Glomerular visceral epithelial cell (primary cell): ENCODE data around the gene NINL.
"Not testable (repeated sequence)": the region's sequence is repeated elsewhere in the genome, so short reads cannot be mapped to it uniquely, and the experiment has no call there.

Source experiments
- DNase-seq: peaks from one replicate; pipeline ENCODE4 v3.0.0-alpha.2; 2016; ENCODE audit errors: extremely low spot score

Gene NINL

DNA sequence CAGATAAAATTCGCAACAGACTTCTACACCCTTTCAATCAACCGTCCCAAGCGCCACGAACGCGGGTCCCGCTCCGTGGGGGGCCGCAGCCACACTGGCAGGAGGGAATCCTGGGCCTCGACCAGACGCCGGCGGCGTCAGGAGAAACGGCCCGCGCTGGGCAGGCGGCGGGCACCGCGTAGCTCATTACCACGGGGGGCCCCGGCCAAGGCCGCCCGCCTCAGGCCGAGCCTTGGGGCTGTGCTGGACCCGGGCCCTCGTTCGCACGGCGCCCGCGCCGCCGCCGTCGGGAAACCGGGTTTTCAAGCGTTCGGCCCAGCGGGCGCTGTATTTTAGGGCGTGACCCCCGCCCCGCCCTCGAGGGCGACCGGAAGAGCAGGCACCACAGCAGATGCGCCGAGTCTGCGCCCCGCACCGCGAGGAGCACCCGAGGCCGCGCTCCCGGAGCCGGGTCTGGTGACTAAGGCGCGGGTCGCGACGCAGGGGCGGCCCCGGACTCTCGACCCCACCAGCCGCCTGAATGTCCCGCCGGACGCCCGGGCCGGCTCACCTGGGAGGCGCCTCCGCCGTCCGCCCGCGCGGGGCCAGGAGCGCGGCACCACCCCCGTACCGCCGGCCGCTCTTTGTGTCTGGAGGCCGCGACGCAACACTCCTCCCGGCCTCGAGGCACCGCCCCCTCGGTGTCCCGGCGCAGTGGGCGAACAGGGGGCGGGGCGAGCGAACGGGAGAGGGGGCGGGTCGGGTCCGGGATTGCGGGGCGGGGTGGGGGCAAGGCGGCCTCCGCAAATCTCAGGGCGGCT, at the start of gene NINL:
Gene NINL, minus strand, starts transcription at position 627 of the 800 bp plus-strand sequence. CDS start 58,944 bp downstream, outside the sequence.
- peak; percentile 77 for DNase-seq

DNA sequence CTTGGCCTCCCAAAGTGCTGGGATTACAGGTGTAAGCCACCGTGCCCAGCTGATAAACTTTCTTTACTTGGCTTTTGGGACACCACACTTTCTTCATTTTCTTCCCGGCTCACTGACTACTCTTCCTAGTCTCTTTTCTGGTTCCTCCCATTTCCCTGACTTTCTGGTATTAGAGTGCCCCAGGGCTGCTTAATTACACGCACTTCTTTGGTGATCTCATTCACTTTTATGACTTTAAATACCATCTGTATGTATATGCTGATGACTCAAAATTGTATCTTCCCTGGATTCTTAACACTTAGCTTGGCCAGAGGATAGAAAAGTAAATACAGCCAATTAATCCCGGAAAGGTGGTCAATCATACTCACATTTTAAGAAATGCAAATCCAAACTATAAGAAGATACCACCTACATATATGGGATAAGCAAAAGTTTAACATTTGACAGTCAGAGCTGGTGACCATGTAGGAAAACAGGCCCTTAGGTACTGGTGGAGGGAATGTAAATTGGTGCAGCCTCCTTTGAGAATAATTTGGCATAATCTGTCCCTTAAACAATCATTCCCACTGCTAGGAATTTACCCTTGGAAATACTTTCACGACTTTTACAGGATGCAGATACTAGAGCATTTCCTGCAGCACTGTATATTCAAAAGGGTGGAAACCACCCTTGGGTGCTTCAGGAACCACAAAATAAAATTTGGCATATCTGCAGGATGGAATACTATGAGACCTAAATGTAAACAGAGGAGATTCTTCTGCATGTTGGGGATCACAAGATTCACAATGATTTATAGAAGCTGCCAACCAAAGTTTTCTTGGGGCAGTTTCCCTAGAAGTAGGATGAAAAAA, 47.8 kb upstream of the NINL start:
- no peak for DNase-seq

DNA sequence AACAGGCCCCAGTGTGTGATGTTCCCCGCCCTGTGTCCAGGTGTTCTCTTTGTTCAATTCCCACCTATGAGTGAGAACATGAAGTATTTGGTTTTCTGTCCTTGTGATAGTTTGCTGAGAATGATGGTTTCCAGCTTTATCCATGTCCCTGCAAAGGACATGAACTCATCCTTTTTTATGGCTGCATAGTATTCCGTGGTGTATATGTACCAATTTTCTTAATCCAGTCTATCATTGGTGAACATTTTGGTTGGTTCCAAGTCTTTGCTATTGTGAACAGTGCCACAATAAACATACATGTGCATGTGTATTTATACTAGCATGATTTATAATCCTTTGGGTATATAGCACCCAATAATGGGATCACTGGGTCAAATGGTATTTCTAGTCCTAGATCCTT, 45.3 kb upstream of the NINL start:
- DNase-seq: not testable (repeated sequence)

DNA sequence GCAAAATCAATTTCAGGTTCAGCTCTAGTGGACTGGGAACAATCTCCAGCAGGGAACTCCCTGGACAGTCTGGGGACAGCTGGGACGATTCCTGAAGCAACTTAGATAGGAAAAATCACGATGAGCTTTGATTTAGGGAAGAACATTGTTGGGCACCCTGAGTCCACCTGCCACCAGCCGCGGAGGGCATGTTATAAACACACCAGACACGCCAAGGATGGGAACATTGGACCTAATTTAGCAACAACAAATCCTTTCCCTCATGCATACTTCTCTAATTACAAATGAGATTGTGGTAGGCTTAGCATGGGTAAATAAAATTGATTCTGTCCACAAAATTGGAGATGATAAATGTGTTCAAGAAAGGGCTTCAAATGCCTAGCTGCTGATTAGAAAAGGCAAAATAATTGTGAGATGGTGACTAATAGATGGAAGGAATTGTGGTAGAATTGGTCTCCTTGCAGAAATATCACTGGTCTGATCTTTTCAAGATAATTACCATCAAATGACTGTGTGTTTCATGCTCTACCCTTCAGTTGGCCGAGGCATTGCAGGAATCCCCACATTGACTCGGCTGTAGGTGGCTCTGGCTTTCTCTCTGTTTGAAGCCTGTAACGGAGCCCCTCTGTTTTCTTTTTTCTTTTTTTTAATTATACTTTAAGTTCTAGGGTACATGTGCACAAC, 44.6 kb upstream of the NINL start:
- no peak for DNase-seq

DNA sequence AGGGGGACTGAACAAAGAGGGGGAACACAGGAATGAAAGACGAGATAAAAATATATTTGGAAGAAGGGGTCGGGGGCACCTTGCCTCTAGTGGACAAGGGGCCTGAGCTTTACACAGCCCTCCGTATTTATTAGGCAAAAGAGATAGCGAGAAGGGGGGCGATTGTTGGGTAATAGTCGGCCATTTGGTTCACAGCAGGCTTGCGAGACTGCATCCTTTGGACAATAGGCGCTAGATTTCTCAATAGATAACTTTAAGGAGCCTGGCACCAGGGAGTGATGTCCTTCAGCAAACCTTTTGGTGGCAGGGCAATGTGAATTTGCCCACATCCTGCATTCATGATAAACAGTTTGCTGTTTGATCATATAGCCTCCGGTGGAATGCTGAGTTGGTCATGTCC, 41.4 kb upstream of the NINL start:
- DNase-seq: no peak

DNA sequence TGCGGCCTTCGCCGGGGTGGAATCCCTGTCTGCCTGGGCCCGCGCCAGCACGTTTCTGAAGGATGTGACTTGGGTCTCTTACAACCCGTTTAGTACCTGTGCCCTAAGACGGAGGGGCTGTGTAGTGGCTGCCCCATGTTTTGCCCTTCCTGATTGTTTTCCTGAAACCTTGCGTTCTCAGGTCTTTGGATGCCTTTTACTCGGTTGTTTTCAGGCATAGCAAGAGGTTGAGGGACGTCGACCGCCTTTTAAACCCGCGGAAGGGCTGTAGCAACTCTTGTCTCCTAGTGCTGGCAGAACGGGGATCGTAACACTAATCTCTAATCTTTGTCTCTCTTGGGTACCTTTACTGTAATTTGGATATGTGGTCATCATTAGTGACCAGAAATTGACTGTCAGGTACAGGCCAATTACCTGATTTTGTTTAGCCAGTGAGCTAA, 39.2 kb upstream of the NINL start:
- no peak for DNase-seq

DNA sequence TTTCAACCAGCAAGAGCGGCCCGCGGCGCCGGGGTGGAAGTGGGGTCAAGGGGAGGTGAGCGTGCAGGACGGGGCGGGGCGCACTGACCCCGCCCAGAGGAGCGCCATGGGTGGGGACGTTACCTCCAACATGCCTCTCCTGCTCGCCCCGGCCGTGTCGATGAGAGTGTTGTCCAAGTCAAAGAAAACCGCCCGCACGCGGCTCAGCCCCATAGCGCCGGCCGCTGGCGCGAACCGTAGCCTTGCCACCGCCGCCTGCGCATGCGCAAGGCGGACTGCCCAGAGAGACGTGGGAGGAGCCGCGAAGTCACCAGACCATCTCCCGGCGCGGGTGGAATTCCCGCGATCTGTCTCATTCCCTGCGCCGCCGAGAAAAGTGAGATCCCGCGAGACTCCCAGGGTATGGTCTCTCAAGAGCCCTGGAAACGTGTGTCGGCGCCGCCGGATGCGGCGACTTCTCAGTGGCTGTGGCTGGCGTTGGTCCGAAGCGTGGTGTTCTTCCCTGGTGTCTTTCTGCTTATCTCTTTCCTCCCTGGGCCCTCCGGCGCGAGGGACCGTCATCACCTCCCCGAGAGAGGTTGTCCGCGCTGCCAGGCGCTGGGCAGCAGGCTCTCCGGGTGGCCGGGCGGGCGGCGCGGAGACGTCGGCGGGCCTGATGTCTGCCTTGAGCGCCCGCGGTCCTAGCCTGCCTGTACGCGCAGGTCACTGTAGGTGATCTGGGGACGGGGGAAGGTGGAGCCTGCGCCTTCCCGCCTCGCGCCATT, 38.6 kb upstream of the NINL start, which contains the start of gene NANP:
Gene NANP, minus strand, starts transcription at position 279 of the 764 bp plus-strand sequence. Its CDS starts 66 bp downstream, at position 213.
- DNase-seq: peak; percentile 99

DNA sequence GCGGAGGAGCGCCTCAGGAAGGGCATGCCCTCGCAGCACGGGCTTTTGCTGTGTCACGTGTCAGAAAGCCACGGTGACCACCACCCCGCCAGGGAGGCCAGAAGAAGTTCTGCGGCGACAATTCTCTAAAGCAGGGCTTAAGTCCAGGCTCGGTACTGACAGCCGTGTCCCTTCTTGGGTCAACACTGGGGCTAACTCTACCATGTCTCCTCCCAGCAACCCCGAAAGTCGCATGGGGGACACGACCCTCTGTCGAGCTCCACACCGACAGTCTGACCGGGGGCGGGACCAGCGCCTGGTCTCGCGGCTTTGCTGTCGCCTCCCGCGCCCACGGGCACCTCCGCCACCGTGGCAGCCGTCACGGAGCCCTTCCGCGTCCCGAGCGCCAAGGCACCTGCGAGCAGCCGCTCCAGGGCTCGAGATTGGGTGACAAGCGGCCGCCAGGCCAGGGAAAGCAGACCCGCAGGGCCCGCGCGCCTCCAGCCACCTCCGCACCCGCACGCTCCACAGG, 37.9 kb upstream of the NINL start:
- peak; percentile 51 for DNase-seq

DNA sequence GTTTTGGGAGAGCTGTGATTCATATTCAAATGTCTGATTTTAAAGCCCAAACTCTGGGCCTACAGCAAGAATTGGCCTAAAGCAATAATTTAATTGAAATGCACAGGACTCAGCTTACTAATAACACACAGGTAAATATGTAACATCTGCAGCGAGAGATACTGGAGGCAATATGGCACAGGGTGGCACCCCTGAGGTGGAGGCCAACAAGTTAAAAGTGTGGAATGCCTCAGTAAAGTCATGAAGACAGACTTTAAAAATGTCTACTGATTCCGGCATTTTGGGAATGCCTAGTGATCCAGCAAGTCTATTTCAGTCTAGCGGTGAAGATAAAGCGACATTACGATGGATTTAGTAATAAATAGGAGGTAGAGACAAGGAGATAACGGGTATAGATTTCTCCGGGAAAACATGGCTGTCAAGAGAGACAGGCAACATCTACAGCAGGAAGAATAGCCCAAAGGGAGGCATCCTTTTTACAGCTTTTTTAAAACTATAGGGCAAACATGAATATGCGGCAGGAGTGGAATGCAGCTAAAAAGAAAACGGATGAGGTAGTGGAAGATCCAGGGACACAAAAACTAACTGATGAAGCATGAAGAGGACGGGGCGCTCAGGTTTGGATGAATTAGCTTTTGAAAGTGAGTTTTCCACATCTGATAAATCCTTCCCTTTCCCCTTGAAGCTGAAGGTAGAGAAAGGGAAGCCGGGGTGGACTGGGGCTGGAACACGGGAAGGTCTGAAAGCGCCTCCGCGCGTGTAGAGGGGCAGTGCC, 37.3 kb upstream of the NINL start:
- DNase-seq: no peak

DNA sequence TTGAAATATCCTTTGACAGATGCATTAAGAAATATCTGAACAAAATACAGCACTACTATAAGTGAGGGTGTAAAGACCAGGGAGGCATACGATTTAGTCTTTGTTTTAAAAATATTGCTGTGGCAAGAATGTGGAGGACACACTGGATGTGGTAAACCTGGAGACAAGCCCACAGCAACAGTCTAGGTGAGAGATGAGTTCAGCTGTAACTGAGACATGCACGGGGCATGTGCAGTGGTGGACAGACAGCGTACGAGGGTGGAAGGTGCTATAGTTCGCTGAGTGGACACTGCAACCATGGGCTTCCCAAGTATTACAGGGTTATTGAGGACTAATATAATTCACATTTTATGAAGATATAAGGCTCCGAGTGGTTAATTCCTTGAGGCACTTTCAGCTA, 36.7 kb upstream of the NINL start:
- peak; percentile 13 for DNase-seq

DNA sequence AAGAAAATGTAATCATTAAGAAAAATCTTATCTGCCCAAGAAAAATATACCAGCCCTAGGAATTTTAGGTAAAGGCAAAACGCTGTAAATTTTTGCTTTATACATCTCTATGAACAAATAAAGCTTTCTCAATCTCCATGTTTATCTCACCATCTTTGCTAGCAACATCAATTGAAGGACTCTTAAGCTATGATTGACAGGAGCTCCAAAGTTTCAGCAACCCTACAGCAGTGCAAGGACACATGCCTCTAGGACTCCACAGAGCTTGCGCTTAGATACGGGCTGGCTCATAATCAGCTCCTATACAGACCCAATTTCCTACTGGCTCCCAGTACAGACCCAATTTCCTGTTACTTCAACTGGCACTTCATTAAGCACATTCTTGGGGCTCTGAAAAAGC, 34.2 kb upstream of the NINL start:
- DNase-seq: no peak

DNA sequence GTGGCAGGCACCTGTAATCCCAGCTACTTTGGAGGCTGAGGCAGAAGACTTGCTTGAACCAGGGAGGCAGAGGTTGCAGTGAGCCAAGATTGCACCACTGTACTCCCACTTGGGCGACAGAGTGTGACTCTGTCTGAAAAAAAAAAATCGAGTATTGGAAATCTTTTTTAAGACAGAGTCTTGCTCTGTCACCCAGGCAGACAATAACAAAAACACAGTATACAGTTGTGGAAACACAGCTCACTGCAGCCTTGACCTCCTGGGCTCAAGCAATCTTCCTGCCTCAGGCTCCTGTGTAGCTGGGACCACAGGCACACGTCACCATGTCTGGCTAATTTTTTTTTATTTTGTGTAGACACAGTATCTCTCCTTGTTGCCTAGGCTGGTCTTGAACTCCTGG, 23.4 kb upstream of the NINL start:
- peak; percentile 38 for DNase-seq

DNA sequence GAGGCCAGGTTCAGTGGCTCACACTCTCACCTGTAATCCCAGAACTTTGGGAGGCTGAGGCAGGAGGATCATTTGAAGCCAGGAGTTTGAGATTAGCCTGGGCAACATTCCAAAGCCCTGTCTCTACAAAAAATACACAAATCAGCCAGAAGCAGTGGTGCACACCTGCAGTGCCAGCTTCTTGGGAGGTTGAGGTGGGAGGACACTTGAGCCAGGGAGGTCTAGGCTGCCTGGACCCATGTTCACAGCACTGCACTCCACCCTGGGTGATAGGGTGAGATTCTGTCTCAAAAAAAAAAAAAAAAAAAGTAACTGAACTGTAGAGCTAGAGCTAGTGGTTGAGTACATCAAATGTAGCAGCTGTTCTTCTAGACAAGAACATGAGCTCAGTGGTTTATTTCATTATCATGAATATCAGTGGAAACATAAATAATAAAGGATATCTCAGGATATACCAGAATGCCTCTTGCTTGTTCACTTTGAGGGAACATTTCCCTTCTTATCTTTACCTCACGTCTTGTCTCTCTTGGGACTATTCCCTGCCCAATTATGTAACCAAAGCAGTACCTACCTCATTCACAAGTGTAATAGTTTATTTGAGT, 20.9 kb upstream of the NINL start:
- DNase-seq: no peak

DNA sequence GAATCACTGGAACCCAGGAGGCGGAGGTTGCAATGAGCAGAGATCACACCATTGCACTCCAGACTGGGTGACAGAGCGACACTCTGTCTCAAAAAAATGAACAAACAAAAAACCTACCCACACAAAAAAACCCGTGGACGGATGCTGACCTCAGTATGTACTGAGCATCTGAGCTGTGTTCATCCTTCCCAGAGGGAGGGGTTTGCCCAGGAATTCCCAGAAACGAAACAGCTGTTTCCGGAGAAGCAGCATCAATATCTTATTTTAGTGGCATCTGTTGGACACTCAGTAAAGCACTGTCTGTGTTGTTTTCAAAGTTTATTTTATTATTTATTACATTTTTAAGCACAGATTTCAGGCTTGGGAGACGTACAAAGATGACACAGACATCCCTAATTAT, 19.8 kb upstream of the NINL start:
- DNase-seq: no peak

DNA sequence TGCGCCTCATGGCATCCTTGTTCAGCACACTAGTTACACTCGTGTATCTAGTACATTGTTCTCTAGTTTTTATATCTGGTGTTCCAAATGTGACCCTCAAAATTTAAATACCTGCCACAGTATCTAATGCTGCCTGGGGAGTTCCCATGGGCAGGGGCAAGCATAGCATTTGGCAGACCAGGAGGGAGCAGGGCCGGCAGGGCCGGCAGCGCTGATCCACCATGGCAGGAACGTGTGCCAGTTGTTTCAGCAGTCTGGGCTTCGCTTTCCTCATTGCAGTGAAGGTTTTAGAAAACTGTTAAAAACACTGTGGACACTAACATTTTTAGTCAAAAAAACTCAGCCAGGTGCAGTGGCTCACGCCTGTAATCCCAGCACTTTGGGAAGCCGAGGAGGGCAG, 19.3 kb upstream of the NINL start:
- DNase-seq: no peak

DNA sequence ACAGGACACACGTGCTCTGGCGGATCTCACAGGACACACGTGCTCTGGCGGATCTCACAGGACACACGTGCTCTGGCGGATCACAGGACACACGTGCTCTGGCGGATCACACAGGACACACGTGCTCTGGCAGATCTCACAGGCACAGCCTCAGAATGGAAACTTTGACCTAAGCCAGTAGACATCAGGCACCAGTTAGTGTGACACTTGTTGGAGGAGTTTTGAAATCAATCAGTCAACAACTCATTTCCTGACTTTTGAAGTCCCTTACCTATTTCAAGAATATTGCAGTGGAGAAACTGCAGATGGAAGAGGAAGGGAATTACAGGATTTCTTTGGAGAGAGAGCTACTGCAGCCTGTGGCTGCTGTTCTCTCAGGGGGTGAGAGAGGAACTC, 17.6 kb upstream of the NINL start:
- not testable (repeated sequence) for DNase-seq

DNA sequence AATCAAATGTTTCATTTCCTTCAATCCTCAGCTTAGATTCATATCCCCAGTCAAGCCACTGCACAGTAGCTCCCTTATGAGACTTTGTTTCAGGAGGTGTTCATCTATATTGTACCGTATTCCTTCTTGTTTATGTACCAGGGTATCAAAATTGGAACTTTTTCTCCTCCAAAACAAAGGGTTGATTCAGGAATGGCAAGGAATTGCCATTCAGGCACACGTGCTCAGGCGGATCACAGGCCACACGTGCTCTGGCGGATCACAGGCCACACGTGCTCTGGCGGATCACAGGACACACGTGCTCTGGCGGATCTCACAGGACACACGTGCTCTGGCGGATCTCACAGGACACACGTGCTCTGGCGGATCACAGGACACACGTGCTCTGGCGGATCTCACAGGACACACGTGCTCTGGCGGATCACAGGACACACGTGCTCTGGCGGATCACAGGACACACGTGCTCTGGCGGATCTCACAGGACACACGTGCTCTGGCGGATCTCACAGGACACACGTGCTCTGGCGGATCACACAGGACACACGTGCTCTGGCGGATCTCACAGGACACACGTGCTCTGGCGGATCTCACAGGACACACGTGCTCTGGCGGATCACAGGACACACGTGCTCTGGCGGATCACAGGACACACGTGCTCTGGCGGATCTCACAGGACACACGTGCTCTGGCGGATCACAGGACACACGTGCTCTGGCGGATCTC, 17.0 kb upstream of the NINL start:
- not testable (repeated sequence) for DNase-seq

DNA sequence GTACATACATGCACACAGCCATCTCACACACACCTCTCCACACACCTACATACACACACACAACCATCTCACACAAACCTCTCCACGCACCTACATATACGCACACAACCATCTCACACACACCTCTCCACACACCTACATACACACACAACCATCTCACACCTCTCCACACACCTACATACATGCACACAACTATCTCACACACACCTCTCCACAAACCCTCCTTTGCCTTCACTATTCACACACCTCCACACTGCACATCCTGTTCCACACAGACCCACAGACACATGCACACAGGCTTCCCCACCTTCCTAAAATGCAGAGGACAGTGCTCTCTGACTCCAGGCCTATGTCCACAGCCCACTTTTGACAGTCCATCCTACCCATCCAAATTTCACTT, 16.3 kb upstream of the NINL start:
- DNase-seq: no peak

DNA sequence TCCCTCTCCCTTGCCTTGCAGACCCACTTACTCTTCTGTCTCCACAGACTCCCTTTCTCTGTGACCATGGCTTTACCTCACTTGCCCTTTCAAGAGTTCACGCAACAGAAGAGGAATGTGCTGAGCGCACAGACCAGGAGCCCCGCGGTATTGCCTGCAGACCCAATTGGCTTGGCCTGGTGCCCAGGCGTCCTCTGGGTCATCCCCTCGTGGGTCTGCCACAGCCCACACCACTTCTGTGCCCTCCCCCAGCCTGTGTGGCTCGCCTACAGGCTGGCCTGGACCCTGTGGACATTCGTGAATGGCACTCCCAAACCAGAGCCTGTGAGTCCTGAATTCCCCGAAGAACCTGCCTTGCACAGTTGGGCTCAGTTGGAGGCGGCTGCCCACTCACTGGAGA, 15.3 kb upstream of the NINL start:
- DNase-seq: peak; percentile 79
